Spleen (tissue), 7 donors: Measurements from ENCODE around the gene RBPJL.

Experiments used
- POLR2AphosphoS5 ChIP-seq, 3 donors: sonication (generic); formaldehyde crosslinking; IDR thresholded peaks; one replicate each; pipeline ENCODE4 v1.5.1; 2017; ENCODE audit warnings: antibody characterized with exemption in 3 of 3
- TF ChIP-seq, protein P1 (sequence below), 11 experiments: fragments of 200-600 bp in 7 of 11; fragments of 450-650 bp in 4 of 11; sonication (generic) in 4 of 11; IDR thresholded peaks in 8 of 11; conservative IDR thresholded peaks in 3 of 11; 1 replicate in 7 of 11; 2 replicates in 4 of 11; pipeline versions ENCODE4 v1.4.0 to v1.8.0; 2016 to 2021; ENCODE audit warnings: antibody characterized with exemption in 11 of 11, inconsistent platforms in 4 of 11, mild to moderate bottlenecking in 1 of 11
- donor health status: DM: no; HTN: no; CAD: no; lungs with moderate emphysema.
- donor health status: DM: no; HTN: no; CAD: no.
- donor health status: DM: no; HTN: no; CAD: no.

DNA sequence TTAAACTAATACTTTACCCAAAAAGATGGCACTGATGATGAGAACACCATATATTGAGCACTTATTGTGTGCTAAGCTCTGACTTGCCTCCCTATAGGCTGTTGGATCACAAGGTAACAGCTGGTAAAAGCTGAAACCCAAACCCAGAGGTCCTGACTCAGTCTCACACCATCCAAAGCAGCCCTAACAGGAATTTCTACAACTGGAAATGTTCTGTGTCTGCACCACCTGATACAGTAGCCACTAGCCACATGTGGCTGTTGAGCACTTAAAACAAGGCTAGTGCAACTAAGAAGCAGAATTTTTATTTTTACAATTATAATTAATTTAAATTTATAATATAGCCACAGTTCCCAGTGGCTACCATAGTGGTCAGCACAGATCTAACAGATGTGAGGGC, 17.1 kb downstream of the RBPJL start:
- TF ChIP-seq, protein P1, sequence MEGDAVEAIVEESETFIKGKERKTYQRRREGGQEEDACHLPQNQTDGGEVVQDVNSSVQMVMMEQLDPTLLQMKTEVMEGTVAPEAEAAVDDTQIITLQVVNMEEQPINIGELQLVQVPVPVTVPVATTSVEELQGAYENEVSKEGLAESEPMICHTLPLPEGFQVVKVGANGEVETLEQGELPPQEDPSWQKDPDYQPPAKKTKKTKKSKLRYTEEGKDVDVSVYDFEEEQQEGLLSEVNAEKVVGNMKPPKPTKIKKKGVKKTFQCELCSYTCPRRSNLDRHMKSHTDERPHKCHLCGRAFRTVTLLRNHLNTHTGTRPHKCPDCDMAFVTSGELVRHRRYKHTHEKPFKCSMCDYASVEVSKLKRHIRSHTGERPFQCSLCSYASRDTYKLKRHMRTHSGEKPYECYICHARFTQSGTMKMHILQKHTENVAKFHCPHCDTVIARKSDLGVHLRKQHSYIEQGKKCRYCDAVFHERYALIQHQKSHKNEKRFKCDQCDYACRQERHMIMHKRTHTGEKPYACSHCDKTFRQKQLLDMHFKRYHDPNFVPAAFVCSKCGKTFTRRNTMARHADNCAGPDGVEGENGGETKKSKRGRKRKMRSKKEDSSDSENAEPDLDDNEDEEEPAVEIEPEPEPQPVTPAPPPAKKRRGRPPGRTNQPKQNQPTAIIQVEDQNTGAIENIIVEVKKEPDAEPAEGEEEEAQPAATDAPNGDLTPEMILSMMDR (IDR thresholded peaks at IDR 0.05 in 8 of 11, conservative IDR thresholded peaks at IDR 0.05 in 3 of 11) = no peak
- TF ChIP-seq POLR2AphosphoS5 (IDR thresholded peaks at IDR 0.05) = no peak
